IMR-90 (cell line): ENCODE measurements around the gene LRRC19. TPM values are rescaled to one million over a fixed set of nuclear protein-coding genes. Genes with fewer than 3 reads are reported as not detected.

Experiments
- ATAC-seq: fragments of 200-7000 bp; cut with Tn5 transposase; 2 replicates; pipeline ENCODE4 v1.9.1; 2020; ENCODE audit warnings: low read depth, mild to moderate bottlenecking, moderate library complexity
- BruUV-seq: library from RNA; stranded (reverse); fragments of 400-500 nt; replicated peaks from 2 replicates; lab custom pipeline; 2021; lab: Mats Ljungman, UMichigan
- CTCF ChIA-PET: fragments of 300-600 bp; formaldehyde crosslinking; extraction: SDS; loops from one replicate; lab custom pipeline; 2021; ENCODE audit warnings: antibody characterized with exemption; lab: Yijun Ruan, JAX
- POLR2A ChIA-PET: fragments of 300-600 bp; sonication (Branson Sonifier 250); formaldehyde crosslinking; loops from one replicate; lab custom pipeline; 2022; ENCODE audit warnings: antibody characterized with exemption; ENCODE audit not compliant: unreplicated experiment; lab: Charles Lee
- DNase-seq: peaks from one replicate; pipeline ENCODE4 v3.0.0; 2013
- H2AFZ ChIP-seq: replicated peaks from 2 replicates; pipeline ENCODE3; 2013; ENCODE audit warnings: low read length, mild to moderate bottlenecking; ENCODE audit not compliant: poor library complexity
- H2AK5ac ChIP-seq: 2 replicates; pipeline ENCODE4 v1.6.1; 2013; ENCODE audit warnings: low read depth, low read length, inconsistent platforms
- H2AK9ac ChIP-seq: replicated peaks from 2 replicates; pipeline ENCODE3; 2013; ENCODE audit warnings: mild to moderate bottlenecking, low read depth, low read length, moderate library complexity; ENCODE audit not compliant: poor library complexity
- H2BK120ac ChIP-seq: 2 replicates; pipeline ENCODE4 v1.6.1; 2013; ENCODE audit warnings: low read depth, low read length, inconsistent platforms
- H2BK15ac ChIP-seq: 3 replicates; pipeline ENCODE4 v1.6.1; 2013; ENCODE audit warnings: low read depth, low read length, inconsistent platforms
- H2BK20ac ChIP-seq: 2 replicates; pipeline ENCODE4 v1.6.1; 2013; ENCODE audit warnings: low read depth, mild to moderate bottlenecking, inconsistent platforms, low read length, moderate library complexity
- H2BK5ac ChIP-seq: 2 replicates; pipeline ENCODE4 v1.6.1; 2013; ENCODE audit warnings: mild to moderate bottlenecking, low read depth, low read length, inconsistent platforms; ENCODE audit not compliant: poor library complexity, severe bottlenecking
- H3K14ac ChIP-seq: replicated peaks from 2 replicates; pipeline ENCODE4 v1.6.1; 2013; ENCODE audit warnings: low read depth, low read length, inconsistent platforms
- H3K18ac ChIP-seq: 2 replicates; pipeline ENCODE4 v1.6.1; 2013; ENCODE audit warnings: low read depth, low read length, control low read depth
- H3K23ac ChIP-seq: 2 replicates; pipeline ENCODE4 v1.6.1; 2013; ENCODE audit warnings: low read depth, low read length, inconsistent platforms
- H3K27ac ChIP-seq: 2 replicates; pipeline ENCODE4 v1.5.1; 2013; ENCODE audit warnings: mild to moderate bottlenecking, control low read depth, low read length; ENCODE audit not compliant: insufficient read depth
- H3K27me3 ChIP-seq: 2 replicates; pipeline ENCODE4 v1.6.1; 2013; ENCODE audit warnings: low read length; ENCODE audit not compliant: control insufficient read depth, insufficient read depth
- H3K36me3 ChIP-seq: 2 replicates; pipeline ENCODE4 v1.6.1; 2013; ENCODE audit warnings: low read length, mixed read lengths; ENCODE audit not compliant: control insufficient read depth, insufficient read depth
- H3K4ac ChIP-seq: 2 replicates; pipeline ENCODE4 v1.6.1; 2013; ENCODE audit warnings: low read depth, low read length, inconsistent platforms
- H3K4me1 ChIP-seq: 2 replicates; pipeline ENCODE4 v1.6.1; 2013; ENCODE audit warnings: low read length, mixed read lengths; ENCODE audit not compliant: control insufficient read depth, insufficient read depth
- H3K4me2 ChIP-seq: 2 replicates; pipeline ENCODE4 v1.6.1; 2013; ENCODE audit warnings: low read depth, mild to moderate bottlenecking, control low read depth, low read length, moderate library complexity
- H3K4me3 ChIP-seq: 2 replicates; pipeline ENCODE4 v1.5.1; 2013; ENCODE audit warnings: low read depth, mild to moderate bottlenecking, control low read depth, low read length, moderate library complexity; ENCODE audit not compliant: insufficient read depth
- H3K56ac ChIP-seq: 2 replicates; pipeline ENCODE4 v1.6.1; 2013; ENCODE audit warnings: low read length, inconsistent platforms; ENCODE audit not compliant: insufficient read depth; ENCODE audit errors: extremely low read depth
- H3K79me1 ChIP-seq, 2 experiments: 2 replicates each; pipeline ENCODE4 v1.6.1; 2013; ENCODE audit warnings: low read length in 2 of 2, inconsistent platforms in 1 of 2, low read depth in 1 of 2
- H3K9ac ChIP-seq: 2 replicates; pipeline ENCODE4 v1.6.1; 2013; ENCODE audit warnings: low read depth, low read length, control low read depth
- H3K9me1 ChIP-seq: 2 replicates; pipeline ENCODE4 v1.6.1; 2013; ENCODE audit warnings: low read length, inconsistent platforms; ENCODE audit not compliant: insufficient read depth
- H3K9me3 ChIP-seq: 2 replicates; pipeline ENCODE4 v1.6.1; 2013; ENCODE audit warnings: low read length; ENCODE audit not compliant: control insufficient read depth, insufficient read depth
- H4K20me1 ChIP-seq: 2 replicates; pipeline ENCODE4 v1.6.1; 2013; ENCODE audit warnings: low read length, inconsistent platforms; ENCODE audit not compliant: insufficient read depth
- H4K5ac ChIP-seq: 2 replicates; pipeline ENCODE4 v1.6.1; 2013; ENCODE audit warnings: mild to moderate bottlenecking, low read depth, low read length, control low read depth
- H4K8ac ChIP-seq, 2 experiments: 2 replicates each; pipeline ENCODE4 v1.6.1; 2013; ENCODE audit warnings: low read depth in 2 of 2, low read length in 2 of 2, control low read depth in 1 of 2, inconsistent platforms in 1 of 2
- H4K91ac ChIP-seq: 2 replicates; pipeline ENCODE4 v1.6.1; 2013; ENCODE audit warnings: low read depth, low read length, inconsistent platforms; ENCODE audit not compliant: insufficient read depth
- BHLHE40 ChIP-seq: fragments of 150-350 bp; IDR thresholded peaks from 2 replicates; pipeline ENCODE4 v1.6.1; 2016; ENCODE audit warnings: mild to moderate bottlenecking, low read depth, low read length
- CEBPB ChIP-seq: IDR thresholded peaks from 2 replicates; pipeline ENCODE4 v1.6.1; 2012; ENCODE audit warnings: low read depth, low read length, improper control_type of control experiment
- CHD1 ChIP-seq: IDR thresholded peaks from 2 replicates; pipeline ENCODE4 v1.6.1; 2012; ENCODE audit warnings: low read depth, low read length, improper control_type of control experiment
- CTCF ChIP-seq: conservative IDR thresholded peaks from 2 replicates; pipeline ENCODE4 v1.5.1; 2012; ENCODE audit warnings: mild to moderate bottlenecking, low read depth, low read length, improper control_type of control experiment
- FOS ChIP-seq: fragments of 150-350 bp; IDR thresholded peaks from 2 replicates; pipeline ENCODE4 v1.6.1; 2016; ENCODE audit warnings: low read depth, low read length
- MAFK ChIP-seq: IDR thresholded peaks from 2 replicates; pipeline ENCODE4 v1.6.1; 2012; ENCODE audit warnings: low read depth, low read length, improper control_type of control experiment
- MAZ ChIP-seq: IDR thresholded peaks from 2 replicates; pipeline ENCODE4 v1.6.1; 2012; ENCODE audit warnings: low read depth, mild to moderate bottlenecking, low read length, improper control_type of control experiment, moderate library complexity, borderline replicate concordance
- MXI1 ChIP-seq: IDR thresholded peaks from 2 replicates; pipeline ENCODE4 v1.6.1; 2012; ENCODE audit warnings: low read depth, mild to moderate bottlenecking, low read length, moderate library complexity, borderline replicate concordance
- NFE2L2 ChIP-seq: fragments of 150-350 bp; IDR thresholded peaks from 2 replicates; pipeline ENCODE4 v1.6.1; 2016; ENCODE audit warnings: low read depth, mild to moderate bottlenecking, low read length
- POLR2A ChIP-seq: IDR thresholded peaks from 2 replicates; pipeline ENCODE4 v1.6.1; 2012; ENCODE audit warnings: mild to moderate bottlenecking, low read depth, low read length
- RAD21 ChIP-seq: IDR thresholded peaks from 2 replicates; pipeline ENCODE4 v1.6.1; 2012; ENCODE audit warnings: low read length, improper control_type of control experiment
- RCOR1 ChIP-seq: IDR thresholded peaks from 2 replicates; pipeline ENCODE4 v1.6.1; 2012; ENCODE audit warnings: mild to moderate bottlenecking, low read length, improper control_type of control experiment; ENCODE audit not compliant: insufficient replicate concordance
- RFX5 ChIP-seq: IDR thresholded peaks from 2 replicates; pipeline ENCODE4 v1.8.0; 2012; ENCODE audit warnings: low read depth, mild to moderate bottlenecking, low read length, moderate library complexity
- SMC3 ChIP-seq: fragments of 150-350 bp; IDR thresholded peaks from 2 replicates; pipeline ENCODE4 v1.6.1; 2016; ENCODE audit warnings: low read depth, mild to moderate bottlenecking, antibody characterized with exemption, low read length, moderate library complexity
- dilution Hi-C: fragments of 300-500 bp; cut with HindIII; formaldehyde crosslinking; loops from one replicate; pipeline ENCODE4 v1.14.3; 2018; ENCODE audit warnings: low sequenced_read_pairs; ENCODE audit not compliant: unreplicated experiment
- in situ Hi-C: fragments of 300-500 bp; cut with MboI; formaldehyde crosslinking; loops from 3 replicates; pipeline ENCODE4 v1.14.3; 2019; ENCODE audit warnings: low sequenced_read_pairs, inconsistent platforms, mixed read lengths
- intact Hi-C: fragments of 100-400 bp; cut with micrococcal nuclease; formaldehyde crosslinking; loops from 2 replicates; pipeline ENCODE4 v1.10.0; 2022
- polyA plus RNA-seq, 3 experiments: library from polyadenylated mRNA; depleted of rRNA; stranded (reverse); fragments of >200 nt; gene quantifications; 2 replicates each; pipeline ENCODE4 v1.2.3, GENCODE V29; 2012; ENCODE audit warnings: low replicate concordance in 1 of 3
- total RNA-seq: library from RNA; depleted of rRNA; stranded (reverse); fragments of >200 nt; gene quantifications from 2 replicates; pipeline ENCODE4 v1.2.3, GENCODE V29; 2012
- TF ChIP-seq, protein P1 (sequence below): fragments of 150-350 bp; IDR thresholded peaks from 2 replicates; pipeline ENCODE4 v1.6.1; 2017; ENCODE audit warnings: mild to moderate bottlenecking, antibody characterized with exemption, low read length, low read depth
- TF ChIP-seq, protein P2 (sequence below): fragments of 150-350 bp; IDR thresholded peaks from 2 replicates; pipeline ENCODE4 v1.6.1; 2016; ENCODE audit warnings: low read depth, mild to moderate bottlenecking, low read length, moderate library complexity, borderline replicate concordance

LRRC19 gene
- total and polyA plus RNA-seq, 2 of the 4 experiments (the other 2 are of a cell fraction) = not detected

GRCh38 chr9:27041746-27042145 is 36.3 kb upstream of the LRRC19 start:
- Histone ChIP-seq H2BK5ac (no peak overlapping the region), H3K9me3 (no peaks in the 10 kb centered on the region), H4K20me1 (no peaks in the 10 kb centered on the region), H3K27ac (no peak overlapping the region), H2BK20ac (no peak overlapping the region), H3K27me3 (no peaks in the 10 kb centered on the region), H2AFZ (no peak overlapping the region), H3K79me1 (no peaks in the 10 kb centered on the region), H2AK5ac (no peak overlapping the region), H4K91ac (no peak overlapping the region), H2AK9ac (no peak overlapping the region), H3K9me1 (no peaks in the 10 kb centered on the region), H2BK15ac (no peak overlapping the region; the same call in 1 of the 3 replicates), H3K18ac (peak overlapping the region; percentile 24; the same call in 1 of the 2 replicates), H3K14ac (no peak overlapping the region), H3K56ac (no peak overlapping the region), H3K23ac (no peak overlapping the region), H3K4me2 (no peak overlapping the region), H4K8ac (no peak overlapping the region), H4K5ac (no peak overlapping the region; the same call in 1 of the 2 replicates), H3K36me3 (no peaks in the 10 kb centered on the region; the same call in 1 of the 2 replicates), H3K4me3 (no peak overlapping the region), H3K4ac (no peak overlapping the region), H3K4me1 (no peaks in the 10 kb centered on the region), H2BK120ac (no peak overlapping the region; the same call in 1 of the 2 replicates), H3K9ac (no peak overlapping the region)
- in situ Hi-C loops (no loop called here), intact Hi-C loops (no loop called here), dilution Hi-C loops (no loop called here)
- no peak for ATAC-seq
- POLR2A ChIA-PET = no interaction called here
- CTCF ChIA-PET = no interaction called here
- no TSS peak for BruUV-seq
- DNase-seq = no peak
- TF ChIP-seq, protein P1, sequence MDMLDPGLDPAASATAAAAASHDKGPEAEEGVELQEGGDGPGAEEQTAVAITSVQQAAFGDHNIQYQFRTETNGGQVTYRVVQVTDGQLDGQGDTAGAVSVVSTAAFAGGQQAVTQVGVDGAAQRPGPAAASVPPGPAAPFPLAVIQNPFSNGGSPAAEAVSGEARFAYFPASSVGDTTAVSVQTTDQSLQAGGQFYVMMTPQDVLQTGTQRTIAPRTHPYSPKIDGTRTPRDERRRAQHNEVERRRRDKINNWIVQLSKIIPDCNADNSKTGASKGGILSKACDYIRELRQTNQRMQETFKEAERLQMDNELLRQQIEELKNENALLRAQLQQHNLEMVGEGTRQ = no peak
- TF ChIP-seq FOS = no peak
- no peak for TF ChIP-seq POLR2A
- TF ChIP-seq MAFK = no peak
- TF ChIP-seq MXI1 = no peak
- TF ChIP-seq RAD21 = no peak
- TF ChIP-seq, protein P2, sequence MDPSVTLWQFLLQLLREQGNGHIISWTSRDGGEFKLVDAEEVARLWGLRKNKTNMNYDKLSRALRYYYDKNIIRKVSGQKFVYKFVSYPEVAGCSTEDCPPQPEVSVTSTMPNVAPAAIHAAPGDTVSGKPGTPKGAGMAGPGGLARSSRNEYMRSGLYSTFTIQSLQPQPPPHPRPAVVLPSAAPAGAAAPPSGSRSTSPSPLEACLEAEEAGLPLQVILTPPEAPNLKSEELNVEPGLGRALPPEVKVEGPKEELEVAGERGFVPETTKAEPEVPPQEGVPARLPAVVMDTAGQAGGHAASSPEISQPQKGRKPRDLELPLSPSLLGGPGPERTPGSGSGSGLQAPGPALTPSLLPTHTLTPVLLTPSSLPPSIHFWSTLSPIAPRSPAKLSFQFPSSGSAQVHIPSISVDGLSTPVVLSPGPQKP = no peak
- no peak for TF ChIP-seq BHLHE40
- TF ChIP-seq SMC3 = no peak
- no peak for TF ChIP-seq RCOR1
- no peak for TF ChIP-seq CHD1
- TF ChIP-seq CEBPB = no peak
- TF ChIP-seq RFX5 = no peak
- no peak for TF ChIP-seq CTCF
- TF ChIP-seq MAZ = no peak
- TF ChIP-seq NFE2L2 = no peak
